ENCODE results near the gene GOLPH3.

GOLPH3 gene

DNA sequence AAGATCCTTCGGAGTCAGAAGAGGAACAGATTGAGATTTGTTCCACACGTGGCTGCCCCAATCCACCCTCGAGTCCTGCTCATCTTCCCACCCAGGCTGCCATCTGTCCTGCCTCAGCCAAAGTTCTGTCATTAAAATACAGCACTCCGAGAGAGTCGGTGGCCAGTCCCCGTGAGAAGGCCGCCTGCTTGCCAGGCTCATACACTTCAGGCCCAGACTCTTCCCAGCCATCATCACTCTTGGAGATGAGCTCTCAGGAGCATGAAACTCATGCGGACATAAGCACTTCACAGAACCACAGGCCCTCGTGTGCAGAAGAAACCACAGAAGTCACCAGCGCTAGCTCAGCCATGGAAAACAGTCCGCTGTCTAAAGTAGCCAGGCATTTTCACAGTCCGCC is 85.9 kb downstream of the GOLPH3 start:
- H3K36me3 ChIP-seq (ENCODE audit: control insufficient read depth in 2 of 2, insufficient read depth in 1 of 2, low read length in 2 of 2), result no peaks in the 10 kb centered on the region
- no peak overlapping the region for H3K27ac ChIP-seq (ENCODE audit: extremely low read depth, low read depth, low read length)
- TF ChIP-seq ZFHX2 (tag by site-specific recombination; conservative IDR thresholded peaks at IDR 0.05) (no peak), ZNF677 (tag by site-specific recombination; IDR thresholded peaks at IDR 0.05) (no peak), TRIM28 (IDR thresholded peaks at IDR 0.05; ENCODE audit: borderline replicate concordance, low read length) (no peak), ZNF292 (tag by site-specific recombination; IDR thresholded peaks at IDR 0.05; ENCODE audit: borderline replicate concordance, low read depth) (no peak), KLF16 (tag by site-specific recombination; IDR thresholded peaks at IDR 0.05) (no peak), ZNF433 (tag by site-specific recombination; IDR thresholded peaks at IDR 0.05; ENCODE audit: low read depth) (no peak), ZFP69B (tag by site-specific recombination; IDR thresholded peaks at IDR 0.05) (no peak), GLIS2 (tag by site-specific recombination; IDR thresholded peaks at IDR 0.05) (no peak), ZNF776 (tag by site-specific recombination; IDR thresholded peaks at IDR 0.05; ENCODE audit: borderline replicate concordance) (no peak), ZNF555 (tag by site-specific recombination; conservative IDR thresholded peaks at IDR 0.05) (no peak)
- TF ChIP-seq, protein P1, sequence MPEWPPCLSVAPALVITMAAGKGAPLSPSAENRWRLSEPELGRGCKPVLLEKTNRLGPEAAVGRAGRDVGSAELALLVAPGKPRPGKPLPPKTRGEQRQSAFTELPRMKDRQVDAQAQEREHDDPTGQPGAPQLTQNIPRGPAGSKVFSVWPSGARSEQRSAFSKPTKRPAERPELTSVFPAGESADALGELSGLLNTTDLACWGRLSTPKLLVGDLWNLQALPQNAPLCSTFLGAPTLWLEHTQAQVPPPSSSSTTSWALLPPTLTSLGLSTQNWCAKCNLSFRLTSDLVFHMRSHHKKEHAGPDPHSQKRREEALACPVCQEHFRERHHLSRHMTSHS (tag by site-specific recombination; IDR thresholded peaks at IDR 0.05), result no peak
- TF ChIP-seq, protein P2, sequence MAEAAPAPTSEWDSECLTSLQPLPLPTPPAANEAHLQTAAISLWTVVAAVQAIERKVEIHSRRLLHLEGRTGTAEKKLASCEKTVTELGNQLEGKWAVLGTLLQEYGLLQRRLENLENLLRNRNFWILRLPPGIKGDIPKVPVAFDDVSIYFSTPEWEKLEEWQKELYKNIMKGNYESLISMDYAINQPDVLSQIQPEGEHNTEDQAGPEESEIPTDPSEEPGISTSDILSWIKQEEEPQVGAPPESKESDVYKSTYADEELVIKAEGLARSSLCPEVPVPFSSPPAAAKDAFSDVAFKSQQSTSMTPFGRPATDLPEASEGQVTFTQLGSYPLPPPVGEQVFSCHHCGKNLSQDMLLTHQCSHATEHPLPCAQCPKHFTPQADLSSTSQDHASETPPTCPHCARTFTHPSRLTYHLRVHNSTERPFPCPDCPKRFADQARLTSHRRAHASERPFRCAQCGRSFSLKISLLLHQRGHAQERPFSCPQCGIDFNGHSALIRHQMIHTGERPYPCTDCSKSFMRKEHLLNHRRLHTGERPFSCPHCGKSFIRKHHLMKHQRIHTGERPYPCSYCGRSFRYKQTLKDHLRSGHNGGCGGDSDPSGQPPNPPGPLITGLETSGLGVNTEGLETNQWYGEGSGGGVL (tag by site-specific recombination; IDR thresholded peaks at IDR 0.05), result no peak
- TF ChIP-seq, protein P3, sequence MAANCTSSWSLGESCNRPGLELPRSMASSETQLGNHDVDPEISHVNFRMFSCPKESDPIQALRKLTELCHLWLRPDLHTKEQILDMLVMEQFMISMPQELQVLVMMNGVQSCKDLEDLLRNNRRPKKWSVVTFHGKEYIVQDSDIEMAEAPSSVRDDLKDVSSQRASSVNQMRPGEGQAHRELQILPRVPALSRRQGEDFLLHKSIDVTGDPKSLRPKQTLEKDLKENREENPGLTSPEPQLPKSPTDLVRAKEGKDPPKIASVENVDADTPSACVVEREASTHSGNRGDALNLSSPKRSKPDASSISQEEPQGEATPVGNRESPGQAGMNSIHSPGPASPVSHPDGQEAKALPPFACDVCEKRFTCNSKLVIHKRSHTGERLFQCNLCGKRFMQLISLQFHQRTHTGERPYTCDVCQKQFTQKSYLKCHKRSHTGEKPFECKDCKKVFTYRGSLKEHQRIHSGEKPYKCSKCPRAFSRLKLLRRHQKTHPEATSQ (tag by site-specific recombination; IDR thresholded peaks at IDR 0.05), result no peak
- no peak overlapping the region for H3K4me3 ChIP-seq (ENCODE audit: low read depth, low read length)
- no peaks in the 10 kb centered on the region for H3K9me3 ChIP-seq (ENCODE audit: control insufficient read depth, insufficient read depth, low read depth, low read length)
- POLR2A ChIA-PET, result interaction anchor here (0.5 kb wide), 1 partner anchor 67 kb away, joined by 3 read pairs; no protein-coding TSS in a partner anchor
- CTCF ChIA-PET, result interaction anchor here (1.0 to 2.1 kb wide), 2 partner anchors 10 to 11 kb away, joined by 3 to 11 read pairs; no protein-coding TSS in a partner anchor
- no peaks in the 10 kb centered on the region for H3K4me1 ChIP-seq (ENCODE audit: control insufficient read depth, insufficient read depth, low read length)

DNA sequence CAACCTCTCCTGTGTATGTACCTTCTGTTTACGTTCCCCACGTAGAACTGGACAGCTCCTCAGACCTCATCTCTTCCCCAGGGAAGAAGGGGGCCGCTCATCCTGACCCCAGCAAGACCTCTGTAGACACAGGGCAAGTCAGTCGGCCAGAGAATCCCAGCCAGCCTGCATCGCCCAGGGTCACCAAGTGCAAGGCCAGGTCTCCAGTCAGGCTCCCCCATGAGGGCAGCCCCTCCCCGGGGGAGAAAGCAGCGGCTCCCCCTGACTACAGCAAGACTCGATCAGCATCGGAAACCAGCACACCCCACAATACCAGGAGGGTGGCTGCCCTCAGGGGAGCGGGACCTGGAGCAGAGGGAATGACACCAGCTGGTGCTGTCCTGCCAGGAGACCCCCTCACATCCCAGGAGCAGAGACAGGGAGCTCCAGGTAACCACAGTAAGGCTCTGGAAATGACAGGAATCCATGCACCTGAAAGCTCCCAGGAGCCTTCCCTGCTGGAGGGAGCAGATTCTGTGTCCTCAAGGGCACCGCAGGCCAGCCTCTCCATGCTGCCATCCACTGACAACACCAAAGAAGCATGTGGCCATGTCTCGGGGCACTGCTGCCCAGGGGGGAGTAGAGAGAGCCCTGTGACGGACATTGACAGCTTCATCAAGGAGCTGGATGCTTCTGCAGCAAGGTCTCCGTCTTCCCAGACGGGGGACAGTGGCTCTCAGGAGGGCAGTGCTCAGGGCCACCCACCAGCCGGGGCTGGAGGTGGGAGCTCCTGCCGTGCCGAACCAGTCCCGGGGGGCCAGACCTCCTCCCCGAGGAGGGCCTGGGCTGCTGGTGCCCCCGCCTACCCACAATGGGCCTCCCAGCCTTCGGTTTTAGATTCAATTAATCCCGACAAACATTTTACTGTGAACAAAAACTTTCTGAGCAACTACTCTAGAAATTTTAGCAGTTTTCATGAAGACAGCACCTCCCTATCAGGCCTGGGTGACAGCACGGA is 86.7 kb downstream of the GOLPH3 start:
- no peaks in the 10 kb centered on the region for H3K9me3 ChIP-seq (ENCODE audit: control insufficient read depth, insufficient read depth, low read depth, low read length)
- no peak overlapping the region for H3K4me3 ChIP-seq (ENCODE audit: low read depth, low read length)
- H3K27ac ChIP-seq (ENCODE audit: extremely low read depth, low read depth, low read length), result no peak overlapping the region
- H3K4me1 ChIP-seq (ENCODE audit: control insufficient read depth, insufficient read depth, low read length), result no peaks in the 10 kb centered on the region
- POLR2A ChIA-PET, result interaction anchor here (0.5 kb wide), 1 partner anchor 67 kb away, joined by 3 read pairs; no protein-coding TSS in a partner anchor
- CTCF ChIA-PET, result interaction anchor here (0.7 to 2.5 kb wide), 3 partner anchors 10 to 1557 kb away, joined by 3 to 11 read pairs (median 11); no protein-coding TSS in a partner anchor
- no peaks in the 10 kb centered on the region for H3K36me3 ChIP-seq (ENCODE audit: control insufficient read depth in 2 of 2, insufficient read depth in 1 of 2, low read length in 2 of 2)
- no peak for TF ChIP-seq ZNF626 (tag by site-specific recombination; IDR thresholded peaks at IDR 0.05)
- TF ChIP-seq ZNF561 (tag by site-specific recombination; IDR thresholded peaks at IDR 0.05; ENCODE audit: borderline replicate concordance), result no peak
- TF ChIP-seq ZNF404 (tag by site-specific recombination; IDR thresholded peaks at IDR 0.05), result no peak
- TF ChIP-seq ZNF571 (tag by site-specific recombination; IDR thresholded peaks at IDR 0.05), result no peak
- TF ChIP-seq, protein P4, sequence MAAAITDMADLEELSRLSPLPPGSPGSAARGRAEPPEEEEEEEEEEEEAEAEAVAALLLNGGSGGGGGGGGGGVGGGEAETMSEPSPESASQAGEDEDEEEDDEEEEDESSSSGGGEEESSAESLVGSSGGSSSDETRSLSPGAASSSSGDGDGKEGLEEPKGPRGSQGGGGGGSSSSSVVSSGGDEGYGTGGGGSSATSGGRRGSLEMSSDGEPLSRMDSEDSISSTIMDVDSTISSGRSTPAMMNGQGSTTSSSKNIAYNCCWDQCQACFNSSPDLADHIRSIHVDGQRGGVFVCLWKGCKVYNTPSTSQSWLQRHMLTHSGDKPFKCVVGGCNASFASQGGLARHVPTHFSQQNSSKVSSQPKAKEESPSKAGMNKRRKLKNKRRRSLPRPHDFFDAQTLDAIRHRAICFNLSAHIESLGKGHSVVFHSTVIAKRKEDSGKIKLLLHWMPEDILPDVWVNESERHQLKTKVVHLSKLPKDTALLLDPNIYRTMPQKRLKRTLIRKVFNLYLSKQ (tag by site-specific recombination; IDR thresholded peaks at IDR 0.05; ENCODE audit: borderline replicate concordance), result no peak
- TF ChIP-seq ZFP69B (tag by site-specific recombination; IDR thresholded peaks at IDR 0.05), result no peak
- TF ChIP-seq HOXD13 (CRISPR knock-in tag; IDR thresholded peaks at IDR 0.05; ENCODE audit: borderline replicate concordance), result no peak
- no peak for TF ChIP-seq ZNF19 (tag by site-specific recombination; IDR thresholded peaks at IDR 0.05; ENCODE audit: low read depth)
- TF ChIP-seq SP7 (tag by site-specific recombination; IDR thresholded peaks at IDR 0.05), result no peak
- no peak for TF ChIP-seq ZNF157 (tag by site-specific recombination; IDR thresholded peaks at IDR 0.05)
- no peak for TF ChIP-seq PRDM1 (tag by site-specific recombination; IDR thresholded peaks at IDR 0.05)
- no peak for TF ChIP-seq ZNF10 (tag by site-specific recombination; IDR thresholded peaks at IDR 0.05)
- no peak for TF ChIP-seq ZNF544 (tag by site-specific recombination; IDR thresholded peaks at IDR 0.05)
- TF ChIP-seq, protein P5, sequence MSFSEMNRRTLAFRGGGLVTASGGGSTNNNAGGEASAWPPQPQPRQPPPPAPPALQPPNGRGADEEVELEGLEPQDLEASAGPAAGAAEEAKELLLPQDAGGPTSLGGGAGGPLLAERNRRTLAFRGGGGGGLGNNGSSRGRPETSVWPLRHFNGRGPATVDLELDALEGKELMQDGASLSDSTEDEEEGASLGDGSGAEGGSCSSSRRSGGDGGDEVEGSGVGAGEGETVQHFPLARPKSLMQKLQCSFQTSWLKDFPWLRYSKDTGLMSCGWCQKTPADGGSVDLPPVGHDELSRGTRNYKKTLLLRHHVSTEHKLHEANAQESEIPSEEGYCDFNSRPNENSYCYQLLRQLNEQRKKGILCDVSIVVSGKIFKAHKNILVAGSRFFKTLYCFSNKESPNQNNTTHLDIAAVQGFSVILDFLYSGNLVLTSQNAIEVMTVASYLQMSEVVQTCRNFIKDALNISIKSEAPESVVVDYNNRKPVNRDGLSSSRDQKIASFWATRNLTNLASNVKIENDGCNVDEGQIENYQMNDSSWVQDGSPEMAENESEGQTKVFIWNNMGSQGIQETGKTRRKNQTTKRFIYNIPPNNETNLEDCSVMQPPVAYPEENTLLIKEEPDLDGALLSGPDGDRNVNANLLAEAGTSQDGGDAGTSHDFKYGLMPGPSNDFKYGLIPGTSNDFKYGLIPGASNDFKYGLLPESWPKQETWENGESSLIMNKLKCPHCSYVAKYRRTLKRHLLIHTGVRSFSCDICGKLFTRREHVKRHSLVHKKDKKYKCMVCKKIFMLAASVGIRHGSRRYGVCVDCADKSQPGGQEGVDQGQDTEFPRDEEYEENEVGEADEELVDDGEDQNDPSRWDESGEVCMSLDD (tag by site-specific recombination; IDR thresholded peaks at IDR 0.05), result no peak
